HG02798 (cell line): ENCODE results near the gene NFAT5.
"Not testable (repeated sequence)": the region's sequence is repeated elsewhere in the genome, so short reads cannot be mapped to it uniquely, and the experiment has no call there.

ENCODE experiments used
- ATAC-seq: cut with Tn5 transposase; IDR thresholded peaks from one replicate; pipeline ENCODE4 v1.9.1; 2021; ENCODE audit warnings: mild to moderate bottlenecking; ENCODE audit not compliant: unreplicated experiment, poor library complexity

NFAT5 gene

GRCh38 chr16:69565671-69566239 is at the start of gene NFAT5:
Gene NFAT5, plus strand, starts transcription at chr16:69565966. Its CDS starts 336 bp downstream, at chr16:69566302.
- ATAC-seq: peak; percentile 73

- not testable (repeated sequence) for ATAC-seq
These were observed 47.9 kb upstream of the NFAT5 start for GRCh38 chr16:69517914-69518313.

- ATAC-seq: no peak
These were observed 45.4 kb upstream of the NFAT5 start for GRCh38 chr16:69520413-69520799.

GRCh38 chr16:69520800-69521602 is 44.8 kb upstream of the NFAT5 start:
- peak; percentile 67 for ATAC-seq

- no peak for ATAC-seq
These were observed 43.7 kb upstream of the NFAT5 start for GRCh38 chr16:69522041-69522578.

- no peak for ATAC-seq
These were observed 42.9 kb upstream of the NFAT5 start for GRCh38 chr16:69522732-69523404.

- ATAC-seq: no peak
These were observed 42.0 kb upstream of the NFAT5 start for GRCh38 chr16:69523566-69524305.

- ATAC-seq: no peak
These were observed 38.7 kb upstream of the NFAT5 start for GRCh38 chr16:69526831-69527655.

GRCh38 chr16:69531988-69532387 is 33.8 kb upstream of the NFAT5 start:
- no peak for ATAC-seq

- ATAC-seq: no peak
These were observed 32.9 kb upstream of the NFAT5 start for GRCh38 chr16:69532641-69533455.

- no peak for ATAC-seq
These were observed 31.0 kb upstream of the NFAT5 start for GRCh38 chr16:69534720-69535119.

- no peak for ATAC-seq
These were observed 30.4 kb upstream of the NFAT5 start for GRCh38 chr16:69535123-69536050.

GRCh38 chr16:69537706-69538080 is 28.1 kb upstream of the NFAT5 start:
- ATAC-seq: no peak

- ATAC-seq: no peak
These were observed 27.0 kb upstream of the NFAT5 start for GRCh38 chr16:69538808-69539207.

GRCh38 chr16:69542974-69543373 is 22.8 kb upstream of the NFAT5 start:
- ATAC-seq: no peak

GRCh38 chr16:69544088-69544487 is 21.7 kb upstream of the NFAT5 start:
- ATAC-seq: no peak

- ATAC-seq: not testable (repeated sequence)
These were observed 19.1 kb upstream of the NFAT5 start for GRCh38 chr16:69546663-69547062.

- no peak for ATAC-seq
These were observed 12.4 kb upstream of the NFAT5 start for GRCh38 chr16:69553332-69553731.
